IPS-20b (cell line): Measurements from ENCODE around the gene POLR2F.

Experiments used
- H3K27ac ChIP-seq: one replicate; pipeline ENCODE4 v1.5.1; 2013; ENCODE audit warnings: low read length
- H3K27me3 ChIP-seq: 2 replicates; pipeline ENCODE4 v1.6.1; 2013; ENCODE audit warnings: mild to moderate bottlenecking, low read length, inconsistent platforms; ENCODE audit not compliant: insufficient read depth
- H3K36me3 ChIP-seq: 2 replicates; pipeline ENCODE4 v1.6.1; 2013; ENCODE audit warnings: low read depth, mild to moderate bottlenecking, inconsistent platforms, low read length, moderate library complexity; ENCODE audit not compliant: insufficient read depth
- H3K4me1 ChIP-seq: 2 replicates; pipeline ENCODE4 v1.6.1; 2013; ENCODE audit warnings: mild to moderate bottlenecking, control low read depth, inconsistent platforms, low read length, moderate library complexity; ENCODE audit not compliant: insufficient read depth
- H3K4me3 ChIP-seq: 2 replicates; pipeline ENCODE4 v1.5.1; 2013; ENCODE audit warnings: mild to moderate bottlenecking, low read length, inconsistent platforms
- H3K9ac ChIP-seq: 2 replicates; pipeline ENCODE4 v1.6.1; 2013; ENCODE audit warnings: low read depth, mild to moderate bottlenecking, inconsistent platforms, low read length, moderate library complexity
- H3K9me3 ChIP-seq: 2 replicates; pipeline ENCODE4 v1.6.1; 2013; ENCODE audit warnings: mild to moderate bottlenecking, low read depth, low read length, inconsistent platforms; ENCODE audit not compliant: insufficient read depth

Gene POLR2F

GRCh38 chr22:37913233-37913721 is 40.2 kb upstream of the POLR2F start:
- peaks cover 22% of the 10 kb centered on the region for H3K4me1 ChIP-seq
- peaks cover 28% of the 10 kb centered on the region for H3K36me3 ChIP-seq
- H3K27ac ChIP-seq, result no peak overlapping the region
- no peak overlapping the region for H3K9ac ChIP-seq
- no peaks in the 10 kb centered on the region for H3K9me3 ChIP-seq
- H3K27me3 ChIP-seq, result no peaks in the 10 kb centered on the region
- H3K4me3 ChIP-seq, result no peak overlapping the region

GRCh38 chr22:37916311-37916710 is 37.2 kb upstream of the POLR2F start:
- peaks cover 40% of the 10 kb centered on the region for H3K36me3 ChIP-seq
- no peaks in the 10 kb centered on the region for H3K9me3 ChIP-seq
- H3K27me3 ChIP-seq, result no peaks in the 10 kb centered on the region
- no peak overlapping the region for H3K4me3 ChIP-seq
- H3K4me1 ChIP-seq, result peaks cover 4% of the 10 kb centered on the region; the same call in 1 of the 2 replicates
- no peak overlapping the region for H3K9ac ChIP-seq
- H3K27ac ChIP-seq, result no peak overlapping the region

- H3K4me1 ChIP-seq, result no peaks in the 10 kb centered on the region
- H3K9me3 ChIP-seq, result no peaks in the 10 kb centered on the region
- no peak overlapping the region for H3K4me3 ChIP-seq
- H3K27me3 ChIP-seq, result no peaks in the 10 kb centered on the region
- no peak overlapping the region for H3K27ac ChIP-seq
- no peak overlapping the region for H3K9ac ChIP-seq
- H3K36me3 ChIP-seq, result peaks cover 35% of the 10 kb centered on the region
Observed at GRCh38 chr22:37917874-37918548, 35.5 kb upstream of the POLR2F start.

- Histone ChIP-seq H3K27me3 (no peaks in the 10 kb centered on the region), H3K4me1 (no peaks in the 10 kb centered on the region), H3K9me3 (no peaks in the 10 kb centered on the region), H3K36me3 (peaks cover 28% of the 10 kb centered on the region), H3K9ac (no peak overlapping the region), H3K4me3 (no peak overlapping the region), H3K27ac (no peak overlapping the region)
Observed at GRCh38 chr22:37918580-37919270, 34.8 kb upstream of the POLR2F start.

- H3K9me3 ChIP-seq, result no peaks in the 10 kb centered on the region
- peaks cover 31% of the 10 kb centered on the region for H3K36me3 ChIP-seq
- no peak overlapping the region for H3K27ac ChIP-seq
- H3K9ac ChIP-seq, result no peak overlapping the region
- H3K4me1 ChIP-seq, result no peaks in the 10 kb centered on the region
- H3K4me3 ChIP-seq, result no peak overlapping the region
- H3K27me3 ChIP-seq, result no peaks in the 10 kb centered on the region
Observed at GRCh38 chr22:37920126-37920525, 33.4 kb upstream of the POLR2F start.

- Histone ChIP-seq H3K36me3 (peaks cover 37% of the 10 kb centered on the region), H3K4me1 (no peaks in the 10 kb centered on the region), H3K4me3 (no peak overlapping the region), H3K27ac (no peak overlapping the region), H3K9me3 (no peaks in the 10 kb centered on the region), H3K9ac (no peak overlapping the region), H3K27me3 (no peaks in the 10 kb centered on the region)
Observed at GRCh38 chr22:37922191-37922590, 31.3 kb upstream of the POLR2F start.

- Histone ChIP-seq H3K9me3 (no peaks in the 10 kb centered on the region), H3K9ac (no peak overlapping the region), H3K4me3 (no peak overlapping the region), H3K27ac (no peak overlapping the region), H3K4me1 (no peaks in the 10 kb centered on the region), H3K36me3 (peaks cover 24% of the 10 kb centered on the region), H3K27me3 (no peaks in the 10 kb centered on the region)
Observed at GRCh38 chr22:37923927-37924326, 29.6 kb upstream of the POLR2F start.

GRCh38 chr22:37924386-37925065 is 29.0 kb upstream of the POLR2F start:
- peaks cover 20% of the 10 kb centered on the region for H3K36me3 ChIP-seq
- no peaks in the 10 kb centered on the region for H3K4me1 ChIP-seq
- H3K9me3 ChIP-seq, result no peaks in the 10 kb centered on the region
- H3K27ac ChIP-seq, result no peak overlapping the region
- H3K9ac ChIP-seq, result no peak overlapping the region
- H3K4me3 ChIP-seq, result no peak overlapping the region
- no peaks in the 10 kb centered on the region for H3K27me3 ChIP-seq

GRCh38 chr22:37925330-37925729 is 28.2 kb upstream of the POLR2F start:
- H3K4me3 ChIP-seq, result no peak overlapping the region
- H3K9ac ChIP-seq, result no peak overlapping the region
- H3K27me3 ChIP-seq, result no peaks in the 10 kb centered on the region
- H3K27ac ChIP-seq, result no peak overlapping the region
- no peaks in the 10 kb centered on the region for H3K9me3 ChIP-seq
- peaks cover 20% of the 10 kb centered on the region for H3K36me3 ChIP-seq
- no peaks in the 10 kb centered on the region for H3K4me1 ChIP-seq

- Histone ChIP-seq H3K27ac (no peak overlapping the region), H3K9me3 (no peaks in the 10 kb centered on the region), H3K9ac (no peak overlapping the region), H3K27me3 (no peaks in the 10 kb centered on the region), H3K4me3 (no peak overlapping the region), H3K4me1 (no peaks in the 10 kb centered on the region), H3K36me3 (peaks cover 20% of the 10 kb centered on the region)
Observed at GRCh38 chr22:37925767-37926166, 27.7 kb upstream of the POLR2F start.

GRCh38 chr22:37926358-37926757 is 27.1 kb upstream of the POLR2F start:
- H3K27me3 ChIP-seq, result no peaks in the 10 kb centered on the region
- no peaks in the 10 kb centered on the region for H3K4me1 ChIP-seq
- no peak overlapping the region for H3K4me3 ChIP-seq
- peaks cover 16% of the 10 kb centered on the region for H3K36me3 ChIP-seq
- no peak overlapping the region for H3K27ac ChIP-seq
- no peak overlapping the region for H3K9ac ChIP-seq
- no peaks in the 10 kb centered on the region for H3K9me3 ChIP-seq
